IPS-18a (cell line): Measurements from ENCODE around the gene GATAD2B.

Experiments
- H3K27ac ChIP-seq: one replicate; pipeline ENCODE4 v1.5.1; 2013; ENCODE audit warnings: low read length
- H3K27me3 ChIP-seq: one replicate; pipeline ENCODE4 v1.6.1; 2013; ENCODE audit warnings: mild to moderate bottlenecking, low read length; ENCODE audit not compliant: control insufficient read depth, insufficient read depth
- H3K36me3 ChIP-seq: one replicate; pipeline ENCODE4 v1.6.1; 2013; ENCODE audit warnings: low read depth, low read length; ENCODE audit not compliant: control insufficient read depth
- H3K4me1 ChIP-seq: one replicate; pipeline ENCODE4 v1.6.1; 2013; ENCODE audit warnings: low read depth, low read length; ENCODE audit not compliant: control insufficient read depth
- H3K4me3 ChIP-seq: one replicate; pipeline ENCODE4 v1.5.1; 2013; ENCODE audit warnings: low read length
- H3K9ac ChIP-seq: one replicate; pipeline ENCODE4 v1.6.1; 2013; ENCODE audit warnings: mild to moderate bottlenecking, low read length, moderate library complexity
- H3K9me3 ChIP-seq: one replicate; pipeline ENCODE4 v1.6.1; 2013; ENCODE audit warnings: low read depth, low read length; ENCODE audit not compliant: control insufficient read depth

Gene GATAD2B

DNA sequence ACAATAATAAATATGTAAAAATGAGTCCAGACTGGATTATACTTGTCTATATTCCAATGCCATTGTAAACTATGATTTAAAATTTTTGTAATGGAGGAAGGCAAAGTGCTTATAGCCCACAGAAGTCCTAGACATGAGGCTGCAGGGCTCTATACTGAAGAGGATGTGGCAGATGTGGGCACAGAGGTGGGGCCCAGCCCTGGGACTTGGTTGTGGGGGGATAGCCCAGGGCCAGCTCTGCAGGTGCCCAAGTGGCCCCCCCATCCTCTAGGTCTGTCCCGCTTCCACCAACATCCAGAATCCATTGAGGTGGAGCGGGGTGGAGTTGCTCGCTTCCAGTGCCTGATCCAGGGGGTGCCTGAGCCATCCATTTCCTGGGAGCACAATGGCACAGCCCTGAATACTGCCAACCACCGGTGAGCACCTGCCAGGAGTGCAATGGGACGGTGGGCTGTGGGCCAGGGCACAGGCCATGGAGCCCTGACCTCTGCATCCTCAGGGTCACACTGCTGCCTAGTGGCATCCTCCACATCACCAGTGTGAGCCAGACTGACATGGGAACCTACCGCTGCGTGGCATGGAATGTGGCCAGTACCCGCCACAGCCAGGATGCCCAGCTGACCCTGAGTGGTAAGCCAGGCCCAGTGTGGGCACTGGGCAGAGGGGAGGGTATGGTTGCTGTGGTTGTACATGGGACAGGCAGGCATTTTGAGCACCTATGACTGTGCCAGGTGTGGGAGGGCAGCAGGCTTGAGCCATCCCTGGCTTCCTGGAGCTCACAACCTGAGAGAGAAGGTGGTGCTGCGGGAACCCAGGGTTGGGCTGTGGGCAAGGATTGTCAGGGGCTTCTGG lies 126.6 kb downstream of the GATAD2B start:
- H3K36me3 ChIP-seq: no peaks in the 10 kb centered on the region
- no peak overlapping the region for H3K27ac ChIP-seq
- H3K4me1 ChIP-seq: peaks cover 24% of the 10 kb centered on the region
- no peak overlapping the region for H3K4me3 ChIP-seq
- H3K9ac ChIP-seq: no peak overlapping the region
- H3K9me3 ChIP-seq: no peaks in the 10 kb centered on the region
- no peaks in the 10 kb centered on the region for H3K27me3 ChIP-seq

DNA sequence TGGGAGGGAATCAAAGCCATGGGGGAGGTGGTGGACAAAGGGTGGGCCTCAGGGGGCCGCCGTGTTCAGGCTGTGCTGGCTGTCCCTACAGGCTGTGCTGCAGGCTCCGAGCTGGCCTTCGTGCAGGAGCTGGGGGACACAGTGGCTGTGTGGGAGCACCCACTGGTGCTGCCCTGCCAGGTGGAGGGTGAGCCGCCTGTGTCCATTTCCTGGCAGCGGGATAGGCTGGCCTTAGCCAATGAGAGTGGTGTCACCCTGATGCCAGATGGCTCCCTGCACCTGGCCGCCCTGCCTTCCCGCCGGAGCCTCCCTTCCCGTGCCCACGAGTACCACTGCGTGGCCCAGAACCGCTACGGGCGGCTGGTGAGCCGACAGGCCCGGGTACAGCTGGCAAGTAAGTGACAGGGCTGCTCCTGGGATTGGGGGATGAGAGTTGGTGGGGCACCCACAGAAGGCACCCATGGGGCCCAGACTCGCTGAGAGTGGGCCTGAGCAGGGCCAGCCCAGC lies 127.4 kb downstream of the GATAD2B start:
- peaks cover 24% of the 10 kb centered on the region for H3K4me1 ChIP-seq
- H3K27ac ChIP-seq: no peak overlapping the region
- no peaks in the 10 kb centered on the region for H3K9me3 ChIP-seq
- H3K9ac ChIP-seq: no peak overlapping the region
- no peaks in the 10 kb centered on the region for H3K27me3 ChIP-seq
- H3K36me3 ChIP-seq: no peaks in the 10 kb centered on the region
- H3K4me3 ChIP-seq: no peak overlapping the region

DNA sequence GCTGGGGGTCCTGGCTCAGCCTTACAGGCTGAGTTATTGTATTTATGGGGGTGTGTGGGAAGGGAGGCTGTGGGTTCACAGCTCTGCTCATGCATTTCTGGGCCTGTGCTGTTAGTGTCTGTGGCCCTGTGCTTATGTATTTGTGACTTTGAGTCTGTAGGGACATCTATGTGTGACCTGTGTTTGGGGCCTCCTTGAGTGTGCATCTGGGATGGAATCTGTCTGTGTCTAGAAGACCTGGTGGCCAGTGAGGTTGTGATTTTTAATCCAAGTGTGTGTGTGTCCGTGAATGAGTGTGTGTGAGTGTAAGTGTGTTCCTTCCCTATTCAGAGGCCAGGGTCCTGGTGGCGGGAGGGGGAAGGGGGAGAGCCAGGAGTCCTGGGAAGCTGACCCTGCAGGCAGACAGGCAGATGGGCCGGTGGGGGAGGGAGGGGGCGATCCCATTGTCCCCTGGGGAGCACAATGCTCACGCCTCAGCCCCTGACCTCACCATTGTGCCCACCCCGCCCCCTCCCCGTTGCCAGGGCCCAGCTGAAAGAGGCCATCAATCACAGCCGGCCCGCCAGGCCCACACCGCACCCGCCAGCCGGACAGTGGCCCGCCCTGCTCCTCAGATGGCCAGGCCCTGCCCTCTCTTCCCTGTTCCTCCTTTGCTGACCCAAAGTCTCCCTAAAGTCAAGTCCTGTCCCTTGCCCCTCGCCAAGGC lies 128.0 kb downstream of the GATAD2B start:
- H3K9me3 ChIP-seq: no peaks in the 10 kb centered on the region
- H3K27ac ChIP-seq: no peak overlapping the region
- no peaks in the 10 kb centered on the region for H3K36me3 ChIP-seq
- no peak overlapping the region for H3K9ac ChIP-seq
- peaks cover 24% of the 10 kb centered on the region for H3K4me1 ChIP-seq
- no peaks in the 10 kb centered on the region for H3K27me3 ChIP-seq
- peak overlapping the region; percentile 23 for H3K4me3 ChIP-seq

DNA sequence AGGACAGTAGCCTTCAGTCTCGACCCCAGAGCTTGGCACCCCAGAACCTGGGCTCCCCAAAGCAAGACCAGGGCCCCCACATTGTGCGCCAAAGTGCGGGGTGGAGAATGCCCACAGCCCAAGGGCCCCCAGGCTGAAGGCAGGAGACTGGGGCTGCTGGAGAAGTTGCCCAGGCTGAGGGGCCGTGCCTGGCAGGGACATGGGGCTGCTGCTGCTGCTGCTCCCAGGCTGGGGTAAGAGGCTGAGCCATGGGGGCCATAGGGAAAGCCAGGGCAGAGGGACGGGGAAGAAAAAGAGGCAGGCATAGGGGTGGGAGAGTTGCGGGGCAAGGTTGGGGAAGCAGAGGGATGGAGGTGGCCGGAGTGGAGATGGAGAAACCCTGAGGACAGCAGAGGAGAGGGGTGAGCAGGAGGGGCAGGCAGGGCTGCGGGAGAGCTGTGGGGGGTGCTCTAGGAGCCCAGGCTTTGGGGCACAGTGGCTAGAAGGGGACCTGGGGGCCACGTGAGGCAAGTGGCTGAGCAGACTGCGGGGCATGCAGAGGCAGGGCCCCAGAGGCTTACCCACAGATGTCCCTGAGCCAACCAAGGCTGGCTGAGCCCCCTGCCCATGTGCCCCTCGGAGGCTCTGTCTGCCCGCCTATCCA lies 128.7 kb downstream of the GATAD2B start:
- H3K36me3 ChIP-seq: no peaks in the 10 kb centered on the region
- no peaks in the 10 kb centered on the region for H3K9me3 ChIP-seq
- H3K27me3 ChIP-seq: no peaks in the 10 kb centered on the region
- no peak overlapping the region for H3K27ac ChIP-seq
- peak overlapping the region; percentile 23 for H3K4me3 ChIP-seq
- no peak overlapping the region for H3K9ac ChIP-seq
- peaks cover 24% of the 10 kb centered on the region for H3K4me1 ChIP-seq

- H3K4me3 ChIP-seq: no peak overlapping the region
- no peaks in the 10 kb centered on the region for H3K27me3 ChIP-seq
These were observed 129.4 kb downstream of the GATAD2B start for GRCh38 chr1:153793261-153793972.

GRCh38 chr1:153792631-153793041 lies 130.1 kb downstream of the GATAD2B start:
- Histone ChIP-seq H3K4me1 (peaks cover 24% of the 10 kb centered on the region), H3K4me3 (no peak overlapping the region), H3K9ac (no peak overlapping the region), H3K27ac (no peak overlapping the region), H3K9me3 (no peaks in the 10 kb centered on the region), H3K36me3 (no peaks in the 10 kb centered on the region), H3K27me3 (no peaks in the 10 kb centered on the region)

More at GRCh38 chr1:153793261-153793972, 129.4 kb downstream of the GATAD2B start:
- H3K27ac ChIP-seq: no peak overlapping the region
- peaks cover 24% of the 10 kb centered on the region for H3K4me1 ChIP-seq
- no peak overlapping the region for H3K9ac ChIP-seq
- H3K9me3 ChIP-seq: no peaks in the 10 kb centered on the region
- no peaks in the 10 kb centered on the region for H3K36me3 ChIP-seq

DNA sequence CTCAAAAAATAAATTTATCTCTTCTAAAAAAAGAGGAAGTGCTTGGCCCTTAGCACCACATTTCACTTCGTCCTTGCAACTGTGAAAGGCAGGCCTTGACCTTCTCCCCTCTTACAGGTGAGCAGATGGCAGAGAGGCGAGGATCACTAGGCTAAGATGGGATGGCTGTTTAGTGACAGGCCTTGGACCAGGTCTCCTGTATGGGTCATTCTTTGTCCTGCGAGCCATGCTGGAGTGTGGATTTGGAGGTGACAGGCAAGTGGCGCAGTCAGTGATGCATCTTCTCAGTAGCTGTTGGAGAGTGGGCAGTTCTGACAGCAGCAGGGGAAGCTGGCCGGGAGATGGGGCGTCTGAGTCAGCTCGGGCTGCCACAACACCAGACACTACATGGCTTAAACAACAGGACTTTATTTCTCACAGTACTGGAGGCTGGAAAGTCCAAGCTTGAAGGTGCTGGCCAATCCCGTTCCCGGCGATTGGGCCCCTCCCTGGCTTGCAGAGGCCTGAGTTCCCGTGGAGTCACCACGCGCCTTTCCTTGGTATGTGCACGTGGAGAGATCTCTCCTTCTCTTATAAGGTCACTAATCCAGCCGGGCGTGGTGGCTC lies 131.0 kb downstream of the GATAD2B start:
- Histone ChIP-seq H3K9me3 (no peaks in the 10 kb centered on the region), H3K36me3 (no peaks in the 10 kb centered on the region), H3K4me3 (no peak overlapping the region), H3K4me1 (peaks cover 24% of the 10 kb centered on the region), H3K27me3 (no peaks in the 10 kb centered on the region), H3K9ac (no peak overlapping the region), H3K27ac (no peak overlapping the region)

GRCh38 chr1:153790966-153791647 lies 131.7 kb downstream of the GATAD2B start:
- Histone ChIP-seq H3K9ac (no peak overlapping the region), H3K9me3 (no peaks in the 10 kb centered on the region), H3K4me1 (peaks cover 24% of the 10 kb centered on the region), H3K4me3 (no peak overlapping the region), H3K27me3 (no peaks in the 10 kb centered on the region), H3K36me3 (no peaks in the 10 kb centered on the region), H3K27ac (no peak overlapping the region)

DNA sequence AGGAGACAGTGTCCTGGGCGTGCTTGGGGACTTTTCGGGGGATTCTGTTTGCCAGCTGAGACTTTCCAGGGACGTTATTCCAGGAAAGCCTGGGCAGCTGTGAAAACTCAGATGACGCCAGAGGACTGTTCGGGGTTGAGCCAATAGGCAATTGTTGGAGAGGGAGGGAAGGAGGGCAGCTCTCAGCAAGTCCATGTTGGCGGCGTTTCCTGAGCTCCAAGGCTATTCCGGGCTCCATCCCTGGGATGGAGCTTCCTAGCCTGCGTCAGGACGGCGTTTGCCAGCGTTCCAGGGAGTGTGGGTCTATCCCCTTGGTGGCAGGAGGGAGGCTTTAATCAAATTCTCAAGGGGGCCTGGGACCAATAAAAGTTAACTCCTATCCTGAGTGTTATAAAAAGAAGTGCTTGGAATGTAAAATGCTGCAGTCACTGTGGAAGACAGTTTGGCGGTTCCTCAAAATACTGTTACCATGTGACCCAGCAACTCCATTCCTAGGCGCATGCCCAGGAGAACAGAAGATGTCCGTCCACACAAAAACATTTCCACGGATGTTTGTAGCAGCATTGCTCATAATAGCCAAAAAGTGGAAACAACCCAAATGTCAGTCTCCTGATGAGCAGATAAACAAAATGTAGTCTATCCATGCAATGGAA lies 132.3 kb downstream of the GATAD2B start:
- no peaks in the 10 kb centered on the region for H3K27me3 ChIP-seq
- H3K4me3 ChIP-seq: no peak overlapping the region
- H3K27ac ChIP-seq: no peak overlapping the region
- no peaks in the 10 kb centered on the region for H3K36me3 ChIP-seq
- no peak overlapping the region for H3K9ac ChIP-seq
- H3K9me3 ChIP-seq: no peaks in the 10 kb centered on the region
- H3K4me1 ChIP-seq: peaks cover 24% of the 10 kb centered on the region

GRCh38 chr1:153789478-153790034 lies 133.2 kb downstream of the GATAD2B start:
- Histone ChIP-seq H3K27me3 (no peaks in the 10 kb centered on the region), H3K4me3 (no peak overlapping the region), H3K9ac (no peak overlapping the region), H3K9me3 (no peaks in the 10 kb centered on the region), H3K27ac (no peak overlapping the region), H3K4me1 (peaks cover 17% of the 10 kb centered on the region), H3K36me3 (no peaks in the 10 kb centered on the region)
